HG03103 (cell line): Measurements from ENCODE around the gene TESPA1.

Experiments
- ATAC-seq: cut with Tn5 transposase; IDR thresholded peaks from one replicate; pipeline ENCODE4 v1.9.1; 2021; ENCODE audit warnings: low read depth; ENCODE audit not compliant: unreplicated experiment

TESPA1 gene, protein sequence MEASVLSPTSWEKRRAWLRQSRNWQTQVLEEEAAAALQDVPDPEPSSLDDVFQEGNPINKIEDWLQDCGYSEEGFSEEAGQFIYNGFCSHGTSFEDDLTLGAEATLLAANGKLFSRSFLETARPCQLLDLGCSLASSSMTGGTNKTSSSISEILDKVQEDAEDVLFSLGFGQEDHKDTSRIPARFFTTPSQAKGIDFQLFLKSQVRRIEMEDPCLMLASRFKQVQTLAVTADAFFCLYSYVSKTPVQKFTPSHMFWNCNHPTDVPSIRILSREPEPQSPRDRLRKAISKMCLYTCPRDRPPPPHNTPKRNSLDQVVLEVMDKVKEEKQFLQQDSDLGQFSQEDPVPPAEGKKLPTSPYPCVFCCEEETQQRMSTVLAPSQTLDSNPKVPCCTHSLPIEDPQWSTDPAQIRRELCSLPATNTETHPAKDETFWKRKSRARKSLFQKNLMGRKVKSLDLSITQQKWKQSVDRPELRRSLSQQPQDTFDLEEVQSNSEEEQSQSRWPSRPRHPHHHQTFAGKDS

DNA sequence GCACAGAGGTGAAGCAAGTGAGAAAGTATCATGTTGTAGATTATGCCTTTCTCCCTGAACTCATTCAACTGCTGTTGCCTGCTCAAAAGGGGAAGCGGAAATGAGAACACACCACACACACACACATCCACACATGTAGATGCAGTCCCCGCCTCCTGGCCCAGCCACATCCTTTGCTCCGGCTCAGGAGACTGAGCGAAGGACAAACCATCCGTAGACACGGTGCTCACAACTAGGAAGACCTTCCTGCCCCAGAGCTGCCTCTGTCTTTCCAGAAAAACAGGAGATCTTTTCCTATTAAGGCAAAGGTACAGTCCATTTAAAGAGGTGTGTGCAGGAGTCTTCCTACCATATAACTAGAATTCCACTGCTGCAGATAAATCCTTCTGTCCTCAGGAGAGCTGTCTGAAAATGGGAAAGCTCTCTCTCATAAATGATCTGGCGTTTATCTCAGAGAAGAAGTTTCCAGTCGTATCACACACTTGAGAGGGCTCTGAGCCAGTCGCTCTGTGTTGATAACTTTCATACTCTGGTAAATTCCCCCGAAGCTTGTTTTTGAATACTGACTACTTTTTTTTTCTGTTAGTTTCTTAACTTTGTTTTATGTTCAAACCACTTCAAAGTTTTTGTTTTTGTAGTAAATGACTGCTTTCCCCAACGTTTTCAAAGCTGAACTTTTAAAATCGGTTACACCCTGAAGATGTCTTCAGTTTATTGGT is at the start of gene TESPA1:
TESPA1 (minus strand) TSS at position 105 of the 719 bp plus-strand sequence. CDS start 10,200 bp downstream, outside the sequence.
- peak; percentile 92 for ATAC-seq

DNA sequence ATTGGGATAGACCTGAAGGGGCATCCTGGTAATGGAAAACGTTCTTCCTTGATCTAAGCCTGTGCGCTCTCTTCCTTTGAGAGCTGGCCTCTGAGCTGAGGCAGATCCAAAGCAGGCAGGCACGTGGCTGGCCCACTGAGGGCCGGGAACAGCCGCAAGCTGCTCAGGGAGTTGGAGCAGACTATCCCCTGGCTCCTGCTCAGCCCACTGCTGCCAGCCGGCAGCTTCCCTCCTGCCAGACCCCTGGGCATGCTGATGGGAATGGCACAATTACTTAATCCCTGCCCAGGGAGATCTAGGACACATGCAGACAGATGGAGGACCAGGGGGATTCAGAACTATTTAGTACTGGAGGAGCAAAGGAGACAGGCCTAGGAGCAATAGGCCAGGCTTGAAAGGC is 49.7 kb upstream of the TESPA1 start:
- ATAC-seq, result no peak

DNA sequence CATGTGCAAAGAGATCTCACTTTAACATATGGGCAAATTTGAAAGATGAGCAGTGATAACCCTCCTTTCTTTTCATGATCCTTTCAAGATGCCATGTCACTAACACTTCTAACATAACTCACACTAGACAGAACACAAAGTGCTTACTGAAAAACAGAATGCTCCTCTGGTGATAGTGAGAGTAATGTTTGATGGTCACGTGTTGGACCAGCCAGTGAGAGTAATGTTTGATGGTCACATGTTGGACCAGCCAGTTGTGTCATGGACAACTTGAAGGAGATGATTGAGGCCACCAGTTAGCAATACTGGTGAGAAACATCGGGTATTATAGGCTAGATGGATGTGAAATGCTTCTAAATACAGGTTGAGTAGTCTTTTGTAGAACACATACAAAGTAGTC is 40.9 kb upstream of the TESPA1 start:
- no peak for ATAC-seq

DNA sequence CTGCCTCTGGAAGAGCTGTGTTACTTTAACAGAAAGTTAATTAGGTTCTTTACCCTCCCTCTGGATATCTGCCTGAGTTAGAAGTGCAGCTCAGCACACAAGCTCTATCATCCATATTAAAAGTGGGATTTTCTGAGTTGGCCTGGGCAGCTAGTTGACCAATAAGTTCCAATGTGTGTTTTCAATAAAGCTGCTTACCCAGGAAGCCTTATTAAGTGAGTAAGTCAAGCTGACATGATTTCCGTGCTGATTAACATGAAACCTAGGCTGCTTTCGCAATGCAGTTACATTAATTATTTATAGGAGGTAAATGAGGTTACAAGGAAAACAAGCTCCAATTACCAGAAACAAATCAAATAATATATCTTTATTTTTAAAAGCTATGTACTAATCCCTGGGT is 40.0 kb upstream of the TESPA1 start:
- no peak for ATAC-seq

DNA sequence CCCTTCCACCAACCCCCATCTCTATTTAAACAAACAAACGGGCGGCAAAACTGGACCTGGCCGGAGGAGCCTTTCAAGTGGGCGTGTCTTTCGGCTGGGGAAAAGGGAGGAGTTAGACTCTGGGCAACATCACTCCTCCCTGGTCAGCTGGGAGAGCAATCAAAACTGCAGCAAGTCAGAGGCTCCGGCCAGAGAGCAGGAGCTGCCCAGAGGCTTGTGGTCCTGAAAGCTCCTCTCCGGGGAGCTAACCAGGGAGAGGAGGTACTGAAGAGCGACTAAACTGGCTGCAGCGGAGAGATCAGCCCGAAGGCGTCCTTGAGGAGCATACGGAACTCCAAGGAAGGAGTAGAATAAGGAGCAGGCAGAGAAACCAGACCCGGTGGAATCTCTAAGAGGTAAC is 35.2 kb upstream of the TESPA1 start, which contains the start of gene NEUROD4:
NEUROD4 (plus strand) TSS at position 191 of the 400 bp plus-strand sequence. CDS start 6,466 bp downstream, outside the sequence.
- no peak for ATAC-seq

DNA sequence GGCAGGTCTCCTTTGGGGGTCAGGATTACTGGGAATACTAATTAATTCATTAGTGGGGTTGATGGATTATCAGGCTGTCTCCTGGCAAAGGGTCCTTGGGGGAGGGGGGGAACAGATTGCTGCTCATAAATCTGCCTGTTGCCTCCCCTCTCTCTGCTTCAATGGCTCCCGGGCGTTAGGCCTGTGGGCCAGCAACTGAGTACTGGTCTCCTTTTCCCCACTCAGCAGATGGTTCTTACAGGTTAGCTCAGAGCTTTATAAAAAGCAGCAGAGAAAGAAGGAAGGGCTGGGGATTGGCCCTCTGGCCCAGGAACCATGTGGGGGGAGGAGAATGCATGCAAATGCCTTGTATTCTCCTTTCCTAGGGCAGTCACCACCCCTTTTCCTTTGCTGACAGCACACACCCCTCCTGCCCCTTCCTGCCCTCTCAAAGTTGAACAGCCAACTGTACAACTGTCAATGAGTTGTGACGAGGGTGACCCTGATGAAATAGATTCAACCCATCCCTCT is 32.9 kb upstream of the TESPA1 start:
- ATAC-seq, result no peak

DNA sequence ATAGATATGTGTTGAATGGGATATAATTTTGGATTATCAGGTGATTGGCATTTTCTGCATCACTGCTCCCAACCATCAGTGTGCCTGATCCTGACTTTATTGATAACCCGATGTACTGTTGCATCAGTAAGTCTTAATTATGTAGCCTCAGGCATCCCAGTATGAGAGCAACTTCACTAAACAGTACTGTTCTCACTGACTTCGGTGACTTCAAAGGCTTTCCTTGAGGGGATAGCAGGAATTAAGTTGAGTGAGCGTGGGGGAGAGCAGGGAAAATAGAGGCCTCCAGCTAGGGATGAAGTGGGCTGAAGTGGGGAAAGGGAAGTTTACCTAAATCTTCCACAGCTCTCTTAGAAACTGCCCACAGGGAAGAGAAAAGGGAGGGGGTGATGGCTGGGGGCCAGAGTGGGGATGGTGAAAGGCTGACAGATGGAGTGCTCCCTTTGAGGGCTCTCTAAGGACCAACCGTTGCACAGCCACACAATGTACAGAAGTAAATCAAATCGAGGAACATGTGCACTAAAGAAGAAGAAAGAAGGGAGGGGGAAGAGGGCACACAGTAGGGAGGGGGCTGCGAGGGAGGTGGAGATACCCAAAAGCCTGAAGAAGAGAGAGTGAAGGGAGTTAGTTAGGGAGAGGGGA is 24.5 kb upstream of the TESPA1 start:
- ATAC-seq, result no peak

DNA sequence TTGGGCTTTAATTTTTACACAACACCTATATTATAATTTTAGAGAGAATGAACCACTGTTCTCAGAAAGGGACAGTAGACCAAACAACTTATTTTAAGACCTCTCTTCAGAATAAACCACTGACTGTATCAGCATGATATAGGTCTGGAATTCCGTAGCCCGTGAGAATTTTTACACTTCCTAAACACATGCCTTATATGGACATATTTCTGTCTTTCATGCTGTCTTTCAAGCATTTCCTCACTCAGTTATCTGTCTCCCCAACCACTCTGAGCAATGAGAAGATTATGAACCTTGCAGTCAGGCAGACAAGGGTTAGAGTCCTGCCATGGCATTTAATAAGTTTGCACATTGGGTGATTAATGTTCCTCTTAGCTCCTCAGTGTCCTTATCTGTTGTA is 17.8 kb upstream of the TESPA1 start:
- no peak for ATAC-seq

DNA sequence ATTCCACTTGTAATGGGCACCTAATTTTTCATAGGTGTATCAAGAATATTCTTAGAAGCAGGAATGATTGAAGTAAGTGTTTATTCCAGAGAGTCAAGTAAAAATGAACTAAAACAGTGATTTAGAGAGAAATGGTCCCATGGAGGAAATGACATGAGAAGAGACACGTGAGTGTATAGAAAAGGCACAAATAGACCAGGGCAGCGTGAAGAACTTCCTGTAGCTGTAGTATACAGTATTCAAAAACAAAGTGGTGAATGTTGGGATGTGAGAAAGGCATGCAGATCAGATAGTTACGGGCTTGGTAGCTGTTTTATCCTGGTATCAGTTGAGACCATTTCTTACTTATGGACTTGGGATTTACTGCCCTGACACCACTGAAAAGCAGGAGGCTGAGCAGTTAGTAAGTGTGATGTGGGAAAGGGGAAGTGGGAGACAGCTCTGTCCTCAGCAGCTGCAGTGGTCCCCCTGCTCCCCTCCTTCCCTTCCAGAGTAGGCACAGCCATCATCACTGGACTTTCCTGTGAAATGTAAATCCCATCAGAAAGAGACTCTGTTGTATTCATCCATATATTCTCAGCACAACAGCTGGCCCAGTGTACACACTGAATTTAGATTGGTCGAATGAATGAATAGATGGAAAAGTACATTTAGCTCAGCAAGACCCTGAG is 16.8 kb upstream of the TESPA1 start:
- peak; percentile 48 for ATAC-seq

DNA sequence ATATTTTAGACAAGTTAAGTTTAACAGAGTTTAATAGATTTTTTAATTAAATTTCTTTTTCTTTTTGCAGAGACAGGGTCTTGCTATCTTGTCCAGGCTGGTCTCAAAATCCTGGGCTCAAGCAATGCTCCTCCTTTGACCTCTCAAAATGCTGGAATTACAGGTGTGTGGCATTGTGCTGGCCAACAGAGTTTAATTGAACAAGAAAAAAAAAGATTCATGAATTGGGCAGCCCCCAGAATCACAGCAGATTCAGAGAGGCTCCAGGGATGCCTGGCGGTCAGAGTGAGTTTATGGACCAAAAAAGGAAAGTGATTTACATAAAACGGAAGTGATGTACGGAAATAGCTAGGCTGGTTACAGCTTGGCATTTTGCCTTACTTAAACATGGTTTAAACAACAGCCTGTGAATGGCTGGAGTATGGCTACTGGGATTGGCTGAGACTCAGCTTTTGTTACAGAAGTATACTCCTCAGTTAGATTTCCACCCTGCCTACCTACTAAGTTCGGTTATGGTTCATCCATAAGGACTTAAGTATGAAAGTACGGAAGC is 14.5 kb upstream of the TESPA1 start:
- ATAC-seq, result no peak

DNA sequence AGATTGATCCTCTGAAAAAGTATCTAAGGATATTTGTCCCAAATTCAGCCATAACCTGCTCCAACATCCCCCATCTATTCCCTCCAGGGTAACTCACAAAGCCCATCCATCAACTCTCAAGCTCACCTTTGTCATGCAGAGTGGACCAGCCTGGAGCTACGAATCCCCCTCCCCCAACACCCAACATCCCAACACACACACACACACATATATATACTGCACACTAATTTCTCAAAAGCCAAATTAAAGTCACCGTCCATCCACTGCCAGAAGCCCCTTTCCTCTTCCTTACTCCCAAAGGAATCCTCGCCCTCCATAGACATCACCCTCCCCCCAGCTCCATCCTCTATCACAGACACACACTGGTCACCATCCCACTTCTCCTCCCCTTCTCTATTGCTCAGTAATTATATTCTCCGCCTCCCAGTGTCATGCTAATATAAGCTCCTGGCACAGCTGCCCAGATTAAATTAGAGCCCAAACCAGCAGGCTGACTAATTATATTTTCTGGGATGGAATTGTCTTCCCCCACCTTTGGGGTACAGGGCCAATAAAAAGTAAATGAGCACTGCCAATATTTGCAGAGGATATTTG is 13.5 kb upstream of the TESPA1 start:
- ATAC-seq, result no peak

DNA sequence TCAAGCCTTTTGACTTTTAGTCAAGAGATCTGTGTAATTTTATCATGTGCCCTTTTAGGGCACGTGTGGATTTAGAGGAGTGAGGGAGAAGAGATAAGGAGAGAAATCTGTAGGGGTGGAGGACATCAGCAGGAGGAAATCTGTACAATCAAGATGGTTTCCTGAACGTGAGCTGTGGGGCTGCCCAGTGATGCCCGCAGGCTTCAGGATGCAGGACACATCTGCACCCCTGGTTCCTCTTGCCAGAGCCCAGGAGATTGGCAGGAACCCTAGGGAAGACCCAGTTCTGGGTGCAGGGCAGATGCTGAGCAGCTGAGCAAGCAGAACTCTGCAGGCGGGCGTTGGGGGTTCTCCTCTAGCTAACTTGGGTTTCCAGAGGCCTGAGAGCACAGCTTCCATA is 11.6 kb upstream of the TESPA1 start:
- no peak for ATAC-seq

DNA sequence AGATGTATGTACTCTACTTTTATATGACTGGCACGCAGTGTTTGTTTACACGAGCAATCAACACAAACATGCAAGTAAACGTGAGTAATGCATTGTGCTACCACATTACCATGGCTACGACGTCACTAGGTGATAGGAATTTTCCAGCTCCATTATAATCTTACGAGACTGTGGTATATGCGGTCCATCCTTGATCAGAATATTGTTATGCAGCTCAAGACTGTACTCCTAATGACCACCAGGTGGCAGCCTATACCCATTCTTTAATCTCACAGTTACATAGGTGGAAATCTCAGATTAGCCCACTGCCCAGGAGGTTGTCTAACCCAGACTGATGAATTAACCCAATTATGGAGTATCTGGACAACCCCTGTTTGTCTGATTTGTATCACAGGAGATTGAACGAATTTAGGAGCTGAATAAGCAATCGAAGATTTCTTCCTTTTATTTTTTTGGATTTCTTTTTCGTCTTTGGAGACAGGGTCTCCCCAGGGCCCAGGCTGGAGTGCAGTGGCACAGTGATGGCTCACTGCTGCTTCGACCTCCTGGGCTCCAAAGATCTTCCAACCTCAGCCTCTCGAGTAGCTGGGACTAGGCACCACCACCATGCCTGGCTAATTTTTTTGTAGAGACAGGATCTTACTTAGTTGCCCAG is 8.7 kb upstream of the TESPA1 start:
- ATAC-seq, result peak; percentile 28

DNA sequence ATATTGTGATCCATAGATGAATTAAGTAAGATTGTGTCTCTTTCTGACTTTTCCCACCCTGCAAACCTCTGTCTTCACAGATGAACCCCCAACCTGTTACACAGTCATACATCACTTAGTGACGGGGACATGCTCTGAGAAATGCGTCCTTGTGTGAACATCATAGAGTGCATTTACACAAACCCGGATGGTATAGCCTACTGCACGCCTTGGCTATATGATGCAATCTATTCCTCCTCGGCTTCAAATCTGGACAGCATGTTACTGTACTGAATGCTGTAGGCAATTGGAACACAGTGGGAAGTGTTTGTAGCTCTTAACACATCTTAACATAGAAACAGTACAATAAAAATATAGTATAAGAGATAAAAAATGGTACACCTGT is 7.4 kb upstream of the TESPA1 start:
- ATAC-seq, result peak; percentile 47

DNA sequence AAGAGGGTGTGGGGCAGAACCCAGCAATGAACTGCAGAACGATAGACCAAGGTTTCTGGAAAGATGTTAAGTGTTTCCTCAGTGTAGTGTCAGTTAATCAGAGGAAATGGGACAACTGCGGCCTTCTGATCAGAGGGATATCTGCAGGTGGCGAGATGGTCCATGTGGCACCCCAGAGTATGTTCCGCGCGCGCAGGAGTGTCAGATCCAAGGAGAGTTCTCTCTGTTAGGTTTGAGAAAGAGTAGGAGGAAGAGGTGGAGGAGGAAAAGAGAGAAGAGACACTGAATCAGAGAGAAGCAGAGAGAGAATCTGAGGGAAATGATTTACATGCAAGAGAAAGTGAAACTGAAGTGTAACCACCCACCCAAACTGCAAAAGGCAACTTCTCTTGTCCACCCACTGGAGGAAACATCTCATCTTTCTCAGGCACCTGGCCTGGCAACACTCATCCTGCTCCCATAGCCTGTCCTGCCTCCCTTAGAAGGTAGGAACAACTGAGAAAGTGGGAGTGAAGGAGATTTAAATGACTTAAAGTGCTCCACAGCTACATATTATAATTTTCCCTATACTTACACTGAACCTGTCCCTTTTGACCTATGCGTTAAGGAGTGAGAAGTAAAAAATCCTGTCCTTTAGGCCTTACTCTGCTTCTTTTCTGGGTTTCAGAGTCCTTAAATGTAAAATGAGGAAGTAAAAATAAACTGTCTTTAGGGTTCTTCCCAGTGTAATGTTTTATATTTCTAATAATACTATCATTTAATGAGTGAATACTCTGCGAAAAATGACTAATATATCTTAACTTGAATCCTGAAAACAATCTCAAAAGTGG is 6.8 kb upstream of the TESPA1 start:
- peak; percentile 61 for ATAC-seq

DNA sequence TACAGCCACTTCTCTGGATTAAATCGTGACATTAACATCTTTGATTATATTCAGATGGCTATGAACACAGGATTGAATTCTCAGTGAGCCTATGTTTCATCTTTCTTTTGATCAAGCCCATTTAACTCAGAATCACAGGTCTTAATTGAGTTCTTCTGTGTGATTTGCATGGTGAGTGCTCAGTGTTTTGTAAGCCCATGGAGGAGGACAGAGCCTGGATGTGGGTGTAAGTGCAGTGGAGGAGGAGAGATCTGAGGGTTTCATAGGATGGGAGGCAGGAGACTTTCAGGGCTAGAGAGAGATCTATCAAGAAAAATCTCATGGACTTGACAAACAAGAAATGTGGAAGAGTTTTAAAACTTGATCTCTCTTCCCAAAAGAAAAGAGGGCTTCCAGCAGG is 5.3 kb upstream of the TESPA1 start:
- ATAC-seq, result no peak

DNA sequence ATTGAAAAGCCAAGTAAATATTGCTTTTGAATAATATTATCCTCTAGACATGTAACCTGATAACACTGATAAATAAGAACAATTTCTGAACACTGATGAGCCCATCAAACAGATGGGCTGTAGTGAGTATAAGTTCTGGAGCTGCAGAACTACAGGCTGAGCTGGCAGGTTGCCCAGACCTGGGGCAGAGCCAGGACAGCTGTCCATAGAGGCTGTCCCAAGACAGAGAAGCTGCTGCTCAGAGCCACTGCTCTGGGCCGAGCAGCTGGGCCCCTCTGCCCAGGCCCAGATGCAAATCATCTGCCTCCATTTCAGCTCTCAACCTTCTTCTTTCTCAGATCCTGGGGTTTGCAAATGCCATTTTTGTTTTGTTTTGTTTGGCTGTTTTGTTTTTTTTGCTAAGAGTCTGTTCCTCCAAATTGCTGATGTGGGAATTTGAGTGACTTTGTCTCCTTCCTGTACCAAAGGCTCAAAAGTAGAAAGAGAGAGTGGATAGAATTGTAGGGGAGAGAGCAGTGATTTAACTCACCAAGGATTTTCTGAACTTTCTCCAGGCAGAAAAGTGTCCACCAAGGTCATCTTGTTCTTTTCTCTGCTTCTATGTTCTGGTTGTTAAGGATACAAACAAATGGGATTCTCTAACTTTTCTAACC is 4.0 kb upstream of the TESPA1 start:
- no peak for ATAC-seq
